A673 (cell line): ENCODE results near the gene SMIM15.

Source experiments
- CTCF ChIP-seq: fragments of 300-800, 200-600 bp; sonication (generic); conservative IDR thresholded peaks from 2 replicates; pipeline ENCODE4 v1.5.1; 2017; ENCODE audit warnings: low read depth, mild to moderate bottlenecking, antibody characterized with exemption, low read length, moderate library complexity, mixed read lengths
- EZH2 ChIP-seq: fragments of 200-600 bp; sonication (generic); IDR thresholded peaks from 2 replicates; pipeline ENCODE4 v1.6.1; 2017; ENCODE audit warnings: borderline replicate concordance, low read depth, mild to moderate bottlenecking, mixed read lengths, antibody characterized with exemption, low read length; ENCODE audit not compliant: poor library complexity, severe bottlenecking

GRCh38 chr5:61151893-61152292 is 10.4 kb downstream of the SMIM15 start:
- no peak for TF ChIP-seq EZH2
- TF ChIP-seq CTCF = no peak
